Astrocyte (in vitro differentiated cells and primary cell): Measurements from ENCODE around the gene DDX27. TPM values are rescaled to one million over a fixed set of nuclear protein-coding genes. Genes with fewer than 3 reads are reported as not detected.

Experiments used
- DNase-seq: peaks from one replicate; pipeline ENCODE4 v3.0.0-alpha.2; 2010; ENCODE audit warnings: low read depth
- FAIRE-seq: peaks from 2 replicates; lab custom pipeline; 2011; peaks lifted over from hg19 to GRCh38; lab: Jason Lieb, UNC
- H2AFZ ChIP-seq: 2 replicates; pipeline ENCODE4 v1.6.0; 2012; ENCODE audit warnings: low read depth, low read length, inconsistent platforms
- H3K27ac ChIP-seq: 2 replicates; pipeline ENCODE4 v1.5.1; 2011; ENCODE audit warnings: low read depth, low read length, inconsistent platforms
- H3K27me3 ChIP-seq: 2 replicates; pipeline ENCODE4 v1.6.0; 2011; ENCODE audit warnings: low read length, inconsistent platforms; ENCODE audit not compliant: insufficient read depth
- H3K36me3 ChIP-seq: 2 replicates; pipeline ENCODE4 v1.5.1; 2011; ENCODE audit warnings: low read length, inconsistent platforms; ENCODE audit not compliant: insufficient read depth
- H3K4me1 ChIP-seq: 2 replicates; pipeline ENCODE4 v1.5.1; 2011; ENCODE audit warnings: low read length, inconsistent platforms; ENCODE audit not compliant: insufficient read depth
- H3K4me2 ChIP-seq: 2 replicates; pipeline ENCODE4 v1.6.0; 2012; ENCODE audit warnings: low read length, inconsistent platforms
- H3K4me3 ChIP-seq: 2 replicates; pipeline ENCODE4 v1.5.1; 2011; ENCODE audit warnings: low read depth, mild to moderate bottlenecking, low read length, inconsistent platforms; ENCODE audit not compliant: insufficient read depth
- H3K79me2 ChIP-seq: 2 replicates; pipeline ENCODE4 v1.6.0; 2012; ENCODE audit warnings: mild to moderate bottlenecking, low read length, inconsistent platforms; ENCODE audit not compliant: insufficient read depth
- H3K9ac ChIP-seq: 2 replicates; pipeline ENCODE4 v1.6.0; 2012; ENCODE audit warnings: mild to moderate bottlenecking, low read length, inconsistent platforms
- H3K9me3 ChIP-seq: 2 replicates; pipeline ENCODE4 v1.5.1; 2012; ENCODE audit warnings: low read depth, mild to moderate bottlenecking, low read length, inconsistent platforms; ENCODE audit not compliant: insufficient read depth
- H4K20me1 ChIP-seq: 2 replicates; pipeline ENCODE4 v1.6.0; 2012; ENCODE audit warnings: low read length, inconsistent platforms; ENCODE audit not compliant: insufficient read depth
- H3K27ac Mint-ChIP-seq: one replicate; pipeline ENCODE4 v1.8.0; 2021; ENCODE audit warnings: mild to moderate bottlenecking, mixed read lengths; ENCODE audit not compliant: unreplicated experiment
- H3K27me3 Mint-ChIP-seq: one replicate; pipeline ENCODE4 v1.8.0; 2021; ENCODE audit warnings: low read depth, mixed read lengths; ENCODE audit not compliant: unreplicated experiment
- H3K36me3 Mint-ChIP-seq: one replicate; pipeline ENCODE4 v1.8.0; 2021; ENCODE audit warnings: low read depth, mixed read lengths; ENCODE audit not compliant: unreplicated experiment
- H3K4me1 Mint-ChIP-seq: one replicate; pipeline ENCODE4 v1.8.0; 2021; ENCODE audit warnings: low read depth, mixed read lengths; ENCODE audit not compliant: unreplicated experiment
- H3K4me3 Mint-ChIP-seq: one replicate; pipeline ENCODE4 v1.8.0; 2021; ENCODE audit warnings: mild to moderate bottlenecking, moderate library complexity, mixed read lengths; ENCODE audit not compliant: unreplicated experiment
- H3K9me3 Mint-ChIP-seq: one replicate; pipeline ENCODE4 v1.8.0; 2021; ENCODE audit warnings: mild to moderate bottlenecking, mixed read lengths; ENCODE audit not compliant: unreplicated experiment
- EZH2 ChIP-seq: IDR thresholded peaks from 2 replicates; pipeline ENCODE4 v1.6.1; 2012; ENCODE audit warnings: mild to moderate bottlenecking, low read length, inconsistent platforms; ENCODE audit not compliant: insufficient read depth
- total RNA-seq: library from RNA; stranded (reverse); gene quantifications from 2 replicates; pipeline ENCODE4 v1.2.1, GENCODE V29; 2021
- TF ChIP-seq, protein P1 (sequence below): IDR thresholded peaks from 2 replicates; pipeline ENCODE4 v1.5.1; 2011; ENCODE audit warnings: low read depth, mild to moderate bottlenecking, inconsistent platforms, low read length, moderate library complexity; ENCODE audit not compliant: insufficient read depth

The DDX27 gene
- total RNA-seq, 1 donor from 2014 or later, result 38.3 TPM

DNA sequence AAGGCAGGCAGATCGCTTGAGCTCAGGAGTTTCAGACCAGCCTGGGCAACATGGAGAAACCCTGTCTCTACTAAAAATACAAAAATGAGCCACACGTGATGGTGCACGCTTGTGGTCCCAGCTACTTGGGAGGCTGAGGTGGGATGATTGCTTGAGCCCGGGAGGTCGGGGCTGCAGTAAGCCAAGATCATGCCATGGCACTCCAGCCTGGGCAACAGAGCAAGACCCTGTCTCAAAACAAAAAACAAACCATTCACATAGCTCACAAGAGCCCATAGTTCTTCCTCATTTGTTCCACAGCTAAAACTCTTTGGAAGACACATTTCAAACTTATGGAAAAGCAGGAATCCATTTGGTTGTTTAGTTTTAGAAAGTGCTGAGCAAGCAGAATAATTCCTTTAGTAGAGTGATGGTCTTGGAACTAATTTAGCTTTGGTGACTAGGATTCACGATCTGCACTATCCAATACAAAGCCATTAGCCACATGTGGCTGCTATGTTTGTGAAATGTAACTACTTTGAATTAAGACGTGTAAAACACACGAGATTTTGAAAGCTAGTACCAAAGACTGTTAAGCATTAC is 54.6 kb downstream of the DDX27 start:
- Histone ChIP-seq H3K27me3 (no peaks in the 10 kb centered on the region), H3K4me1 (peaks cover 11% of the 10 kb centered on the region), H4K20me1 (peaks cover 73% of the 10 kb centered on the region), H2AFZ (no peak overlapping the region), H3K9me3 (no peaks in the 10 kb centered on the region), H3K36me3 (peaks cover 43% of the 10 kb centered on the region), H3K9ac (no peak overlapping the region), H3K4me2 (no peak overlapping the region), H3K79me2 (peaks cover 82% of the 10 kb centered on the region), H3K27ac (no peak overlapping the region), H3K4me3 (no peak overlapping the region)
- no peak for TF ChIP-seq EZH2
- TF ChIP-seq, protein P1, sequence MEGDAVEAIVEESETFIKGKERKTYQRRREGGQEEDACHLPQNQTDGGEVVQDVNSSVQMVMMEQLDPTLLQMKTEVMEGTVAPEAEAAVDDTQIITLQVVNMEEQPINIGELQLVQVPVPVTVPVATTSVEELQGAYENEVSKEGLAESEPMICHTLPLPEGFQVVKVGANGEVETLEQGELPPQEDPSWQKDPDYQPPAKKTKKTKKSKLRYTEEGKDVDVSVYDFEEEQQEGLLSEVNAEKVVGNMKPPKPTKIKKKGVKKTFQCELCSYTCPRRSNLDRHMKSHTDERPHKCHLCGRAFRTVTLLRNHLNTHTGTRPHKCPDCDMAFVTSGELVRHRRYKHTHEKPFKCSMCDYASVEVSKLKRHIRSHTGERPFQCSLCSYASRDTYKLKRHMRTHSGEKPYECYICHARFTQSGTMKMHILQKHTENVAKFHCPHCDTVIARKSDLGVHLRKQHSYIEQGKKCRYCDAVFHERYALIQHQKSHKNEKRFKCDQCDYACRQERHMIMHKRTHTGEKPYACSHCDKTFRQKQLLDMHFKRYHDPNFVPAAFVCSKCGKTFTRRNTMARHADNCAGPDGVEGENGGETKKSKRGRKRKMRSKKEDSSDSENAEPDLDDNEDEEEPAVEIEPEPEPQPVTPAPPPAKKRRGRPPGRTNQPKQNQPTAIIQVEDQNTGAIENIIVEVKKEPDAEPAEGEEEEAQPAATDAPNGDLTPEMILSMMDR, result no peak
- Mint-ChIP-seq H3K4me3 (peak overlapping the region; percentile 45), H3K27ac (no peak overlapping the region), H3K9me3 (peaks cover 1% of the 10 kb centered on the region), H3K27me3 (no peaks in the 10 kb centered on the region), H3K36me3 (peaks cover 41% of the 10 kb centered on the region), H3K4me1 (peaks cover 27% of the 10 kb centered on the region)
- DNase-seq, result no peak
- no peak for FAIRE-seq

DNA sequence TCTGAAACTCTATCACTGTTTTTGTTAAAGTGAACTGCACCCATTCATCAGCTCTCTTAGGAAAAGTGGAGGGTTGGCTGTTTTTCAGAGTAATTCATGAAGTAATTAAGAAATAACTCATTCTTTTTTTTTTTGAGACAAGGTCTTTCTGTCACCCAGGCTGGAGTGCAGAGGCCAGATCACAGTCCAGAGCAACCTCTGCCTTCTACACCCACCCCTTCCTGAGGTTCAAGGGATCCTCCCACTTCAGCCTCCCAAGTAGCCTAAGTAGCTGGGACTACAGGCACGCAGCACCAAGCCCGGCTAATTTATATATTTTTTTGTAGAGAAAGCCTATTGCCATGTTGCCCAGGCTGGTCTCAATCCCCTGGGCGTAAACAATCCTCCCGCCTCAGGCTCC is 56.0 kb downstream of the DDX27 start:
- peaks cover 73% of the 10 kb centered on the region for H4K20me1 ChIP-seq
- H3K27me3 ChIP-seq, result no peaks in the 10 kb centered on the region
- TF ChIP-seq, protein P1, result no peak
- no peak for TF ChIP-seq EZH2
- Mint-ChIP-seq H3K27ac (no peak overlapping the region), H3K4me3 (peak overlapping the region; percentile 99), H3K27me3 (no peaks in the 10 kb centered on the region), H3K9me3 (peaks cover 1% of the 10 kb centered on the region), H3K4me1 (peaks cover 15% of the 10 kb centered on the region), H3K36me3 (peaks cover 44% of the 10 kb centered on the region)
- H3K4me2 ChIP-seq, result peak overlapping the region; percentile 91
- DNase-seq, result no peak
- no peak for FAIRE-seq
- no peak overlapping the region for H2AFZ ChIP-seq
- no peak overlapping the region for H3K4me3 ChIP-seq
- no peak overlapping the region for H3K27ac ChIP-seq
- no peak overlapping the region for H3K9ac ChIP-seq
- H3K9me3 ChIP-seq, result no peaks in the 10 kb centered on the region
- peaks cover 14% of the 10 kb centered on the region for H3K4me1 ChIP-seq
- peaks cover 41% of the 10 kb centered on the region for H3K36me3 ChIP-seq
- H3K79me2 ChIP-seq, result peaks cover 82% of the 10 kb centered on the region

DNA sequence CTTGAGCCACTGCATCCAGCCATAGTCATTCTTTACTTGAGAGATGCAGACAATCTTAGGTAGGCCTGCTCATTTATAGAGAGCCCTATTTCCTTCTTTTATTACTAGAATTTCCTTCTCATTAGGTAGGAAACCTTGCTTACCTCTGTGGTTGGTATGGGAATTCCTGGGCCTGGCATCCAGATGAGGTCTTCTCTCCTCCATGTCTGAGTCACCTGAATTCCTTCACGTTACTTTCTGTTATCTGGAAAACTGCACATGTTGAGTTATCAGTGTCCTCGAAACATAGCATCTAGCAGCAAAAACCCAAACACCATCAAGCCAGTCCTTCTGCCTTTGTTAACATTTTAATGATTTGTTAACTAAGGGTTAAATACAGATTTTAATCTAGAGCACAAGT is 56.4 kb downstream of the DDX27 start:
- peaks cover 12% of the 10 kb centered on the region for H3K4me1 Mint-ChIP-seq
- Histone ChIP-seq H4K20me1 (peaks cover 73% of the 10 kb centered on the region), H3K9me3 (peaks cover 3% of the 10 kb centered on the region), H3K27me3 (no peaks in the 10 kb centered on the region), H3K27ac (peak overlapping the region; percentile 84), H3K79me2 (peaks cover 82% of the 10 kb centered on the region), H3K4me1 (peaks cover 18% of the 10 kb centered on the region), H2AFZ (no peak overlapping the region), H3K9ac (no peak overlapping the region), H3K36me3 (peaks cover 41% of the 10 kb centered on the region), H3K4me3 (no peak overlapping the region), H3K4me2 (peak overlapping the region; percentile 91)
- H3K4me3 Mint-ChIP-seq, result peak overlapping the region; percentile 99
- peak; percentile 37 for DNase-seq
- H3K9me3 Mint-ChIP-seq, result peaks cover 1% of the 10 kb centered on the region
- FAIRE-seq, result no peak
- peaks cover 44% of the 10 kb centered on the region for H3K36me3 Mint-ChIP-seq
- no peaks in the 10 kb centered on the region for H3K27me3 Mint-ChIP-seq
- H3K27ac Mint-ChIP-seq, result peak overlapping the region; percentile 20
- TF ChIP-seq, protein P1, result no peak
- no peak for TF ChIP-seq EZH2
